Measurements from ENCODE around the gene SIK3.

Gene SIK3

GRCh38 chr11:117110294-117110950, 12.2 kb upstream of the SIK3 start:
- DNase-seq (ENCODE audit: low spot score): no peak

- no peak for DNase-seq (ENCODE audit: low spot score)
Measured at GRCh38 chr11:117107701-117108590, 9.7 kb upstream of the SIK3 start.

- DNase-seq (ENCODE audit: low spot score): no peak
Measured at GRCh38 chr11:117100556-117100955, 2.3 kb upstream of the SIK3 start.

- DNase-seq (ENCODE audit: low spot score): no peak
Measured at GRCh38 chr11:117099696-117100095, 1.5 kb upstream of the SIK3 start.

GRCh38 chr11:117097389-117098268, 599 bp downstream of the SIK3 start:
- DNase-seq (ENCODE audit: low spot score): no peak

GRCh38 chr11:117097014-117097388, 1.2 kb downstream of the SIK3 start:
- no peak for DNase-seq (ENCODE audit: low spot score)

- DNase-seq (ENCODE audit: low spot score): peak; percentile 88
Measured at GRCh38 chr11:117096201-117096991, 1.8 kb downstream of the SIK3 start.

GRCh38 chr11:117095284-117096161, 2.7 kb downstream of the SIK3 start:
- DNase-seq (ENCODE audit: low spot score): no peak

- no peak for DNase-seq (ENCODE audit: low spot score)
Measured at GRCh38 chr11:117094776-117095175, 3.5 kb downstream of the SIK3 start.

GRCh38 chr11:117092951-117093590, 5.2 kb downstream of the SIK3 start:
- no peak for DNase-seq (ENCODE audit: low spot score)

- DNase-seq (ENCODE audit: low spot score): no peak
Measured at GRCh38 chr11:117091753-117092477, 6.3 kb downstream of the SIK3 start.

- no peak for DNase-seq (ENCODE audit: low spot score)
Measured at GRCh38 chr11:117090111-117090706, 8.0 kb downstream of the SIK3 start.

- DNase-seq (ENCODE audit: low spot score): no peak
Measured at GRCh38 chr11:117089685-117090084, 8.5 kb downstream of the SIK3 start.

- no peak for DNase-seq (ENCODE audit: low spot score)
Measured at GRCh38 chr11:117087446-117087845, 10.8 kb downstream of the SIK3 start.

- DNase-seq (ENCODE audit: low spot score): no peak
Measured at GRCh38 chr11:117084992-117085391, 13.2 kb downstream of the SIK3 start.

GRCh38 chr11:117083011-117083935, 15.0 kb downstream of the SIK3 start:
- no peak for DNase-seq (ENCODE audit: low spot score)

GRCh38 chr11:117081908-117082307, 16.3 kb downstream of the SIK3 start:
- DNase-seq (ENCODE audit: low spot score): no peak

GRCh38 chr11:117080370-117080769, 17.9 kb downstream of the SIK3 start:
- DNase-seq (ENCODE audit: low spot score): no peak

Measured in HuH-7 (cell line).